Activated CD4-positive, alpha-beta T cell treated with anti-CD3 and anti-CD28 coated beads, Interleukin-2, amount 10 ng/mL, durations not matched to agents 7 days and 5 days (primary cell): ENCODE measurements around the gene BEND6. TPM values are rescaled to one million over a fixed set of nuclear protein-coding genes. Genes with fewer than 3 reads are reported as not detected.

Experiments used
- CTCF ChIA-PET: fragments of 350-600 bp; sonication (Branson Sonifier 250); formaldehyde crosslinking; loops from one replicate; lab custom pipeline; 2021; ENCODE audit warnings: antibody characterized with exemption; lab: Charles Lee
- POLR2A ChIA-PET: fragments of 350-600 bp; sonication (Branson Sonifier 250); formaldehyde crosslinking; loops from one replicate; lab custom pipeline; 2021; ENCODE audit warnings: antibody characterized with exemption; lab: Charles Lee
- DNase-seq: peaks from one replicate; pipeline ENCODE4 v3.0.0-alpha.2; 2020
- H3K27ac Mint-ChIP-seq: one replicate; pipeline ENCODE4 v1.8.0; 2021; ENCODE audit warnings: mild to moderate bottlenecking, moderate library complexity, mixed read lengths
- H3K27me3 Mint-ChIP-seq: one replicate; pipeline ENCODE4 v1.8.0; 2021; ENCODE audit warnings: mixed read lengths
- H3K36me3 Mint-ChIP-seq: one replicate; pipeline ENCODE4 v1.8.0; 2021; ENCODE audit warnings: low read depth, mixed read lengths
- H3K4me1 Mint-ChIP-seq: one replicate; pipeline ENCODE4 v1.8.0; 2021; ENCODE audit warnings: mixed read lengths
- H3K4me3 Mint-ChIP-seq: one replicate; pipeline ENCODE4 v1.8.0; 2021; ENCODE audit warnings: mild to moderate bottlenecking, moderate library complexity, mixed read lengths
- H3K9me3 Mint-ChIP-seq: one replicate; pipeline ENCODE4 v1.8.0; 2021; ENCODE audit warnings: mixed read lengths
- total RNA-seq, 2 experiments: library from RNA; stranded (reverse); gene quantifications; one replicate each; pipeline ENCODE4 v1.2.3, GENCODE V29; 2021

Gene BEND6
- total RNA-seq, 2 experiments from 2014 or later: not detected

- H3K4me3 Mint-ChIP-seq: no peak overlapping the region
- H3K36me3 Mint-ChIP-seq: no peaks in the 10 kb centered on the region
- H3K4me1 Mint-ChIP-seq: no peaks in the 10 kb centered on the region
- peaks cover 23% of the 10 kb centered on the region for H3K27me3 Mint-ChIP-seq
- ChIA-PET POLR2A (interaction anchor here (0.6 kb wide), 1 partner anchor 36 kb away, joined by 3 read pairs; no protein-coding TSS in a partner anchor), CTCF (interaction anchor here (0.6 to 1.1 kb wide), 2 partner anchors 8 to 57 kb away, joined by 3 read pairs; no protein-coding TSS in a partner anchor)
- no peaks in the 10 kb centered on the region for H3K9me3 Mint-ChIP-seq
- DNase-seq: no peak
- no peak overlapping the region for H3K27ac Mint-ChIP-seq
Observed at GRCh38 chr6:56963793-56964192, 8.9 kb downstream of the BEND6 start.

GRCh38 chr6:56965126-56965525 is 10.2 kb downstream of the BEND6 start:
- H3K9me3 Mint-ChIP-seq: no peaks in the 10 kb centered on the region
- POLR2A ChIA-PET: no interaction called here
- H3K27ac Mint-ChIP-seq: no peak overlapping the region
- no peak for DNase-seq
- H3K36me3 Mint-ChIP-seq: no peaks in the 10 kb centered on the region
- no peak overlapping the region for H3K4me3 Mint-ChIP-seq
- peaks cover 17% of the 10 kb centered on the region for H3K27me3 Mint-ChIP-seq
- CTCF ChIA-PET: no interaction called here
- no peaks in the 10 kb centered on the region for H3K4me1 Mint-ChIP-seq

- Mint-ChIP-seq H3K4me1 (no peaks in the 10 kb centered on the region), H3K27ac (no peak overlapping the region), H3K9me3 (no peaks in the 10 kb centered on the region), H3K27me3 (peaks cover 3% of the 10 kb centered on the region), H3K36me3 (no peaks in the 10 kb centered on the region), H3K4me3 (no peak overlapping the region)
- CTCF ChIA-PET: no interaction called here
- POLR2A ChIA-PET: no interaction called here
- DNase-seq: no peak
Observed at GRCh38 chr6:56970849-56971248, 15.9 kb downstream of the BEND6 start.

GRCh38 chr6:56977192-56977591 is 22.3 kb downstream of the BEND6 start:
- Mint-ChIP-seq H3K27ac (no peak overlapping the region), H3K27me3 (peaks cover 7% of the 10 kb centered on the region), H3K9me3 (peaks cover 2% of the 10 kb centered on the region), H3K4me1 (no peaks in the 10 kb centered on the region), H3K36me3 (no peaks in the 10 kb centered on the region), H3K4me3 (no peak overlapping the region)
- DNase-seq: no peak
- ChIA-PET POLR2A (no interaction called here), CTCF (no interaction called here)

- POLR2A ChIA-PET: no interaction called here
- H3K36me3 Mint-ChIP-seq: no peaks in the 10 kb centered on the region
- H3K4me3 Mint-ChIP-seq: no peak overlapping the region
- CTCF ChIA-PET: no interaction called here
- H3K9me3 Mint-ChIP-seq: peaks cover 2% of the 10 kb centered on the region
- H3K4me1 Mint-ChIP-seq: no peaks in the 10 kb centered on the region
- DNase-seq: no peak
- H3K27ac Mint-ChIP-seq: no peak overlapping the region
- peaks cover 12% of the 10 kb centered on the region for H3K27me3 Mint-ChIP-seq
Observed at GRCh38 chr6:56978530-56978929, 23.6 kb downstream of the BEND6 start.

GRCh38 chr6:56984361-56984760 is 29.5 kb downstream of the BEND6 start:
- H3K27me3 Mint-ChIP-seq: peaks cover 32% of the 10 kb centered on the region
- no peak overlapping the region for H3K4me3 Mint-ChIP-seq
- POLR2A ChIA-PET: no interaction called here
- H3K27ac Mint-ChIP-seq: no peak overlapping the region
- no peaks in the 10 kb centered on the region for H3K36me3 Mint-ChIP-seq
- no peaks in the 10 kb centered on the region for H3K4me1 Mint-ChIP-seq
- no peak for DNase-seq
- CTCF ChIA-PET: interaction anchor here (0.6 kb wide), 1 partner anchor 233 kb away, joined by 3 read pairs; no protein-coding TSS in a partner anchor
- H3K9me3 Mint-ChIP-seq: no peaks in the 10 kb centered on the region

- Mint-ChIP-seq H3K27me3 (peaks cover 36% of the 10 kb centered on the region), H3K9me3 (no peaks in the 10 kb centered on the region), H3K4me1 (no peaks in the 10 kb centered on the region), H3K36me3 (no peaks in the 10 kb centered on the region), H3K27ac (no peak overlapping the region), H3K4me3 (no peak overlapping the region)
- CTCF ChIA-PET: no interaction called here
- DNase-seq: no peak
- POLR2A ChIA-PET: no interaction called here
Observed at GRCh38 chr6:56984884-56985283, 30.0 kb downstream of the BEND6 start.

- H3K27ac Mint-ChIP-seq: no peak overlapping the region
- no peaks in the 10 kb centered on the region for H3K36me3 Mint-ChIP-seq
- H3K4me1 Mint-ChIP-seq: no peaks in the 10 kb centered on the region
- ChIA-PET POLR2A (no interaction called here), CTCF (no interaction called here)
- no peaks in the 10 kb centered on the region for H3K9me3 Mint-ChIP-seq
- no peak for DNase-seq
- peaks cover 32% of the 10 kb centered on the region for H3K27me3 Mint-ChIP-seq
- H3K4me3 Mint-ChIP-seq: no peak overlapping the region
Observed at GRCh38 chr6:56986611-56987010, 31.7 kb downstream of the BEND6 start.

GRCh38 chr6:56988145-56988544 is 33.2 kb downstream of the BEND6 start:
- Mint-ChIP-seq H3K4me1 (no peaks in the 10 kb centered on the region), H3K4me3 (no peak overlapping the region), H3K36me3 (no peaks in the 10 kb centered on the region), H3K27ac (no peak overlapping the region), H3K9me3 (no peaks in the 10 kb centered on the region), H3K27me3 (peaks cover 31% of the 10 kb centered on the region)
- ChIA-PET POLR2A (no interaction called here), CTCF (no interaction called here)
- DNase-seq: no peak

GRCh38 chr6:56992036-56992435 is 37.1 kb downstream of the BEND6 start:
- Mint-ChIP-seq H3K9me3 (no peaks in the 10 kb centered on the region), H3K36me3 (no peaks in the 10 kb centered on the region), H3K27me3 (peaks cover 12% of the 10 kb centered on the region), H3K4me1 (no peaks in the 10 kb centered on the region), H3K4me3 (no peak overlapping the region), H3K27ac (no peak overlapping the region)
- no peak for DNase-seq
- POLR2A ChIA-PET: no interaction called here
- CTCF ChIA-PET: no interaction called here

- H3K27ac Mint-ChIP-seq: no peak overlapping the region
- no peaks in the 10 kb centered on the region for H3K36me3 Mint-ChIP-seq
- CTCF ChIA-PET: interaction anchor here (0.7 kb wide), 1 partner anchor 21 kb away, joined by 3 read pairs; no protein-coding TSS in a partner anchor
- peaks cover 11% of the 10 kb centered on the region for H3K27me3 Mint-ChIP-seq
- no peak for DNase-seq
- H3K4me1 Mint-ChIP-seq: no peaks in the 10 kb centered on the region
- H3K4me3 Mint-ChIP-seq: no peak overlapping the region
- no peaks in the 10 kb centered on the region for H3K9me3 Mint-ChIP-seq
- POLR2A ChIA-PET: no interaction called here
Observed at GRCh38 chr6:56992703-56993102, 37.8 kb downstream of the BEND6 start.

GRCh38 chr6:56995347-56995902 is 40.5 kb downstream of the BEND6 start:
- DNase-seq: no peak
- Mint-ChIP-seq H3K27ac (no peak overlapping the region), H3K9me3 (peaks cover 4% of the 10 kb centered on the region), H3K4me3 (no peak overlapping the region), H3K27me3 (peaks cover 7% of the 10 kb centered on the region), H3K36me3 (no peaks in the 10 kb centered on the region), H3K4me1 (no peaks in the 10 kb centered on the region)
- ChIA-PET POLR2A (no interaction called here), CTCF (no interaction called here)

GRCh38 chr6:56996401-56996800 is 41.5 kb downstream of the BEND6 start:
- no peak for DNase-seq
- no peaks in the 10 kb centered on the region for H3K36me3 Mint-ChIP-seq
- peaks cover 4% of the 10 kb centered on the region for H3K9me3 Mint-ChIP-seq
- H3K4me1 Mint-ChIP-seq: no peaks in the 10 kb centered on the region
- ChIA-PET CTCF (interaction anchor here (0.7 kb wide), 1 partner anchor 13 kb away, joined by 3 read pairs; no protein-coding TSS in a partner anchor), POLR2A (no interaction called here)
- peaks cover 7% of the 10 kb centered on the region for H3K27me3 Mint-ChIP-seq
- H3K4me3 Mint-ChIP-seq: no peak overlapping the region
- H3K27ac Mint-ChIP-seq: no peak overlapping the region

GRCh38 chr6:56999049-56999448 is 44.1 kb downstream of the BEND6 start:
- peaks cover 13% of the 10 kb centered on the region for H3K27me3 Mint-ChIP-seq
- H3K36me3 Mint-ChIP-seq: no peaks in the 10 kb centered on the region
- H3K4me3 Mint-ChIP-seq: no peak overlapping the region
- DNase-seq: no peak
- ChIA-PET POLR2A (no interaction called here), CTCF (no interaction called here)
- peaks cover 4% of the 10 kb centered on the region for H3K9me3 Mint-ChIP-seq
- no peaks in the 10 kb centered on the region for H3K4me1 Mint-ChIP-seq
- H3K27ac Mint-ChIP-seq: no peak overlapping the region
